Suprapubic skin (tissue), 4 donors: Measurements from ENCODE around the gene UBASH3A.

Source experiments
- CTCF ChIP-seq, 2 donors: fragments of 200-600 bp in 1 of 2; fragments of 450-650 bp in 1 of 2; sonication (generic) in 1 of 2; IDR thresholded peaks; one replicate each; pipeline ENCODE4 v1.5.1; 2016 to 2019; ENCODE audit warnings: antibody characterized with exemption in 2 of 2, mild to moderate bottlenecking in 1 of 2, moderate library complexity in 1 of 2
- POLR2A ChIP-seq, 2 donors: fragments of 450-650 bp; IDR thresholded peaks; one replicate each; pipeline ENCODE4 v1.6.1; 2017; ENCODE audit warnings: antibody characterized with exemption in 2 of 2, mild to moderate bottlenecking in 2 of 2, moderate library complexity in 2 of 2
- POLR2AphosphoS5 ChIP-seq, 3 donors: sonication (generic); formaldehyde crosslinking; IDR thresholded peaks; one replicate each; pipeline ENCODE4 v1.6.1; 2017; ENCODE audit warnings: antibody characterized with exemption in 3 of 3

GRCh38 chr21:42455196-42455595 is 51.5 kb downstream of the UBASH3A start:
- no peak for TF ChIP-seq CTCF (IDR thresholded peaks at IDR 0.05)
- no peak for TF ChIP-seq POLR2AphosphoS5 (IDR thresholded peaks at IDR 0.05)
- TF ChIP-seq POLR2A (IDR thresholded peaks at IDR 0.05) = no peak
